K562 (cell line): ENCODE measurements around the gene SLC4A3. TPM values are rescaled to one million over a fixed set of nuclear protein-coding genes. Genes with fewer than 3 reads are reported as not detected.
A peak's percentile ranks its signal among the peaks of the same experiment; 100 is the strongest.

ENCODE experiments used
- ATAC-seq: fragments of 200-7000 bp; cut with Tn5 transposase; 3 replicates; pipeline ENCODE4 v1.9.1; 2020; ENCODE audit warnings: moderate library complexity
- BruUV-seq: library from RNA; stranded (reverse); fragments of 400-500 nt; replicated peaks from 2 replicates; lab custom pipeline; 2021; lab: Mats Ljungman, UMichigan
- CTCF ChIA-PET: fragments of 300-600 bp; formaldehyde crosslinking; extraction: SDS; loops from one replicate; lab custom pipeline; 2021; ENCODE audit warnings: low intra/inter-chr PET ratio; lab: Yijun Ruan, JAX
- POLR2A ChIA-PET: fragments of 300-600, 350-650 bp; sonication (Branson Sonifier 250); formaldehyde crosslinking; extraction: SDS; loops from one replicate; lab custom pipeline; 2021; ENCODE audit warnings: antibody characterized with exemption, inconsistent platforms; lab: Yijun Ruan, JAX
- DNase-seq, 4 experiments: peaks; one replicate each; pipeline versions ENCODE4 v3.0.0 to v3.0.0-alpha.2; 2011 to 2018; ENCODE audit warnings: low spot score in 3 of 4, mixed read lengths in 3 of 4; ENCODE audit errors: extremely low read depth in 1 of 4
- FAIRE-seq: peaks from 2 replicates; lab custom pipeline; 2011; peaks lifted over from hg19 to GRCh38; lab: Jason Lieb, UNC
- H2AFZ ChIP-seq: 2 replicates; pipeline ENCODE4 v1.6.0; 2011; ENCODE audit warnings: low read depth, low read length, control low read depth, inconsistent platforms
- H3K27ac ChIP-seq: fragments of 200-600 bp; 3 replicates; pipeline ENCODE4 v1.8.0; 2011; ENCODE audit warnings: low read depth, mild to moderate bottlenecking, control low read depth, inconsistent platforms, low read length, moderate library complexity, mixed read lengths; ENCODE audit errors: extremely low read depth
- H3K27me3 ChIP-seq, 2 experiments: fragments of 300-600 bp in 1 of 2; 2 replicates in 1 of 2; 3 replicates in 1 of 2; pipeline versions ENCODE4 v1.6.0 to v1.8.0; 2011; ENCODE audit warnings: inconsistent platforms in 2 of 2, low read length in 2 of 2, mild to moderate bottlenecking in 1 of 2, mixed read lengths in 1 of 2, moderate library complexity in 1 of 2; ENCODE audit not compliant: control insufficient read depth in 2 of 2, insufficient read depth in 2 of 2
- H3K36me3 ChIP-seq: fragments of 300-600 bp; 3 replicates; pipeline ENCODE4 v1.8.0; 2011; ENCODE audit warnings: mild to moderate bottlenecking, low read length, inconsistent platforms; ENCODE audit not compliant: control insufficient read depth, insufficient read depth
- H3K4me1 ChIP-seq, 2 experiments: fragments of 200-600 bp in 1 of 2; replicated peaks in 1 of 2; 2 replicates in 1 of 2; 3 replicates in 1 of 2; pipeline versions ENCODE4 v1.5.1 to v1.8.0; 2011; ENCODE audit warnings: inconsistent platforms in 2 of 2, low read length in 2 of 2, mild to moderate bottlenecking in 1 of 2, mixed read lengths in 1 of 2, moderate library complexity in 1 of 2; ENCODE audit not compliant: control insufficient read depth in 2 of 2, insufficient read depth in 2 of 2
- H3K4me2 ChIP-seq: 2 replicates; pipeline ENCODE4 v1.6.1; 2011; ENCODE audit warnings: low read length, control low read depth, inconsistent platforms, mixed read lengths; ENCODE audit not compliant: insufficient read depth
- H3K4me3 ChIP-seq: fragments of 200-600 bp; sonication (generic), shearing (Covaris generic); 2 replicates; pipeline ENCODE4 v1.5.1; 2016; ENCODE audit warnings: control low read depth, inconsistent platforms
- H3K79me2 ChIP-seq: fragments of 200-600 bp; 3 replicates; pipeline ENCODE4 v1.8.0; 2011; ENCODE audit warnings: low read length, inconsistent platforms; ENCODE audit not compliant: control insufficient read depth, insufficient read depth
- H3K9ac ChIP-seq, 2 experiments: 2 replicates each; pipeline versions ENCODE4 v1.6.0 to v1.6.1; 2011; ENCODE audit warnings: low read depth in 2 of 2, low read length in 2 of 2, control low read depth in 1 of 2, inconsistent platforms in 1 of 2, mild to moderate bottlenecking in 1 of 2, mixed read lengths in 1 of 2; ENCODE audit not compliant: insufficient read depth in 1 of 2
- H3K9me1 ChIP-seq: one replicate; pipeline ENCODE4 v1.6.0; 2011; ENCODE audit warnings: inconsistent platforms, mild to moderate bottlenecking, low read length, moderate library complexity; ENCODE audit not compliant: control insufficient read depth, insufficient read depth
- H3K9me3 ChIP-seq: replicated peaks from 2 replicates; pipeline ENCODE4 v1.5.1; 2011; ENCODE audit warnings: low read depth, low read length, inconsistent platforms; ENCODE audit not compliant: control insufficient read depth, insufficient read depth
- H4K20me1 ChIP-seq: replicated peaks from 2 replicates; pipeline ENCODE4 v1.6.1; 2011; ENCODE audit warnings: low read length, inconsistent platforms, mixed read lengths; ENCODE audit not compliant: control insufficient read depth, insufficient read depth
- BCOR ChIP-seq: fragments of 450-650 bp; IDR thresholded peaks from 2 replicates; pipeline ENCODE4 v1.6.1; 2016
- GTF2E2 ChIP-seq: fragments of 200-800 bp; sonication (Bioruptor generic); IDR thresholded peaks from 2 replicates; pipeline ENCODE4 v1.6.1; 2016; ENCODE audit warnings: missing genetic modification characterization, missing compliant biosample characterization
- NR2C2 ChIP-seq, 2 experiments: fragments of 200-800 bp in 1 of 2; sonication (Bioruptor generic) in 1 of 2; sonication (generic) in 1 of 2; formaldehyde crosslinking in 1 of 2; IDR thresholded peaks; 2 replicates each; pipeline versions ENCODE4 v1.6.1 to v1.8.0; 2016 to 2022; ENCODE audit warnings: mild to moderate bottlenecking in 1 of 2, missing compliant biosample characterization in 1 of 2, missing genetic modification characterization in 1 of 2, missing genetic modification reagents in 1 of 2
- POLR2B ChIP-seq: fragments of 450-650 bp; IDR thresholded peaks from 2 replicates; pipeline ENCODE4 v1.6.1; 2018; ENCODE audit warnings: low read depth; ENCODE audit not compliant: partially characterized antibody
- PYGO2 ChIP-seq: fragments of 450-650 bp; IDR thresholded peaks from 2 replicates; pipeline ENCODE4 v1.6.1; 2016; ENCODE audit warnings: mild to moderate bottlenecking, missing genetic modification characterization, moderate library complexity, missing compliant biosample characterization
- RBM25 ChIP-seq: fragments of 200-400 bp; formaldehyde crosslinking; IDR thresholded peaks from 2 replicates; pipeline ENCODE4 v1.6.1; 2018; ENCODE audit warnings: low read length, low read depth, moderate library complexity; ENCODE audit not compliant: severe bottlenecking
- TAF7 ChIP-seq: fragments of 450-650 bp; IDR thresholded peaks from 2 replicates; pipeline ENCODE4 v1.6.1; 2016; ENCODE audit warnings: missing genetic modification characterization, missing compliant biosample characterization
- TBP ChIP-seq: optimal IDR thresholded peaks from 2 replicates; pipeline ENCODE3; 2011; ENCODE audit warnings: low read depth, low read length, improper control_type of control experiment
- ZNF23 ChIP-seq: fragments of 250-450 bp; sonication (Bioruptor Pico); IDR thresholded peaks from 2 replicates; pipeline ENCODE4 v1.4.0; 2020; ENCODE audit warnings: mild to moderate bottlenecking
- ZNF699 ChIP-seq: fragments of 250-450 bp; sonication (Bioruptor Pico); IDR thresholded peaks from 2 replicates; pipeline ENCODE4 v1.8.0; 2021; ENCODE audit warnings: mild to moderate bottlenecking, moderate library complexity; ENCODE audit not compliant: insufficient replicate concordance
- WGBS: fragments of 100-300 bp; shearing (Covaris generic); methylation state at CpG from one replicate; pipeline ENCODE4 v1.1.6; 2016; ENCODE audit warnings: low coverage, mixed read lengths; ENCODE audit not compliant: insufficient coverage; ENCODE audit errors: missing lambda C conversion rate; 5-methylcytosine and 5-hydroxymethylcytosine counted together
- in situ Hi-C: fragments of 300-500 bp; cut with MboI; formaldehyde crosslinking; loops from 4 replicates; pipeline ENCODE4 v1.15.0; 2018; ENCODE audit warnings: inconsistent platforms, mixed read lengths
- intact Hi-C: fragments of 100-400 bp; cut with micrococcal nuclease; formaldehyde crosslinking; loops from 2 replicates; pipeline ENCODE4 v1.14.2; 2022
- polyA plus RNA-seq, 8 experiments: library from polyadenylated mRNA; depleted of rRNA in 4 of 8; stranded (reverse) in 5 of 8; unstranded in 3 of 8; fragments of >200 nt; fragmentation: Nextera tagmentation in 2 of 8; fragmentation: Illumina TruSeq in 1 of 8; extraction: Ambion mirVana in 2 of 8; extraction: Trizol in 1 of 8; gene quantifications; 2 replicates each; pipeline versions ENCODE4 v1.2.1 to v1.2.3, GENCODE V29; 2011 to 2014; ENCODE audit warnings: inconsistent platforms in 1 of 8, missing spikeins in 1 of 8
- total RNA-seq, 7 experiments: library from RNA; depleted of rRNA in 6 of 7; stranded (reverse); fragments of >200 nt in 6 of 7; fragmentation: Illumina TruSeq in 2 of 7; extraction: Trizol in 2 of 7; gene quantifications; 2 replicates each; pipeline versions ENCODE4 v1.2.1 to v1.2.3, GENCODE V29; 2011 to 2021; ENCODE audit warnings: low replicate concordance in 1 of 7
- TF ChIP-seq, protein P1 (sequence below): fragments of 450-650 bp; IDR thresholded peaks from 2 replicates; pipeline ENCODE4 v1.6.1; 2017; ENCODE audit warnings: antibody characterized with exemption, mild to moderate bottlenecking
- TF ChIP-seq, protein P2 (sequence below): fragments of 450-650 bp; IDR thresholded peaks from 2 replicates; pipeline ENCODE4 v1.6.1; 2018; ENCODE audit not compliant: partially characterized antibody

Gene SLC4A3
- total and polyA plus RNA-seq, 9 of the 15 experiments (the other 6 are each of a cell fraction or from before 2014, with no cell fraction given) = 0.04 to 0.31 (median 0.16) TPM; not detected in 5

DNA sequence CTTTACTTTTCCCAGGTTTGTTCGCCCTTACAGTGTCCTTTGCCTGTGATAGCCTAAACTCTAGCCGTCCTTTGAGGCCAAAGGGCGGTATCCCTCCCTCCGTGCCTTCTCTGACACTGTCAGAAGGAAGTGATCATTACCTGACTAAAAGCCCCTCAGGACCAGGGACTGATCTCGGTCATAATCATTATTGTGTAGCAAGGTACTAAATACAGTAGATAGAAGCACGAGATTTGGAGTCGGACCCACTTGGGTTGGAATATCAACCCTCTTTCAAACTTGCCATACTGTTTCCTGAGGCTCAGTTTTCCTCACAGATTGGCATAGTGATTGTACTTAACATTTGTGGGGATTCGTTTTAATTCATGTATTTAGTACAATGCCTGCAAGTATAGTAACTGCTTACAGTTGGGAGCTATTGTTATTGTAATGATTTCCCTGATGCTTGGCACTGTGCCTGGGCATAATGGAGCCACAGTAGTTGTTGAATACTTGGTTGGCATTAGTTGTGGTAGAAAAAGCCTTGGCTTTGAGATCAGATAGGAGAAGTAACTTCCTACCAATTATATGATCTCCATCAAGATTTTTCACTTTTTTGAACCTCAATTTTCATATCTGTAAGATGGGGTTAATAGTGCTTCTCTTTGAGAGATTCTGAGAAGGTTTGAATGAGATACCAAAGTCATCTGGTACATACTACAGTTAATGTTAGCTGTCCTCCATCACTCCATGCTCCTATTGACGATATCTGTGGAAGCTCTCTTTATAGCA lies 28.9 kb upstream of the SLC4A3 start:
- H3K4me1 ChIP-seq = peaks cover 9 to 20% of the 10 kb centered on the region in 2 experiments
- H4K20me1 ChIP-seq = no peaks in the 10 kb centered on the region
- peak overlapping the region; percentile 90 for H3K27ac ChIP-seq
- peak overlapping the region; percentile 90 for H3K4me2 ChIP-seq
- H3K79me2 ChIP-seq = peaks cover 17% of the 10 kb centered on the region
- peak overlapping the region; percentile 53 for H3K4me3 ChIP-seq
- intact Hi-C loops = loop anchor here (5.0 kb wide), 2 partner anchors 36 to 321 kb away; partner anchors contain the start of gene DNAJB2
- no peaks in the 10 kb centered on the region for H3K9me3 ChIP-seq
- peak overlapping the region; percentile 88 to 91 for H3K9ac ChIP-seq
- CTCF ChIA-PET = no interaction called here
- DNase-seq = no peak
- POLR2A ChIA-PET = interaction anchor here (0.5 to 3.2 kb wide), 5 partner anchors 17 to 63 kb away, joined by 3 to 12 read pairs (median 3); partner anchors contain the start of genes INHA and OBSL1
- no peaks in the 10 kb centered on the region; the same call in 2 of the 3 replicates for H3K36me3 ChIP-seq
- H2AFZ ChIP-seq = peak overlapping the region; percentile 95
- H3K27me3 ChIP-seq = no peaks in the 10 kb centered on the region
- BruUV-seq = TSS peak; percentile 75
- no peaks in the 10 kb centered on the region for H3K9me1 ChIP-seq
- in situ Hi-C loops = no loop called here
- FAIRE-seq = no peak
- no peak for ATAC-seq
- 6% methylated on average over 8 of the region's 9 CpGs for WGBS
- TF ChIP-seq RBM25 = peak; percentile 72
- no peak for TF ChIP-seq ZNF23 (CRISPR knock-in tag)
- peak; percentile 53 for TF ChIP-seq TBP
- TF ChIP-seq GTF2E2 (tag) = 0 out of 2 replicates have a peak, but pooled peaks have one; percentile 41
- TF ChIP-seq PYGO2 = 0 out of 2 replicates have a peak, but pooled peaks have one; percentile 28
- no peak for TF ChIP-seq ZNF699 (CRISPR knock-in tag)
- no peak for TF ChIP-seq TAF7
- no peak for TF ChIP-seq NR2C2 (CRISPR knock-in tag; IDR thresholded peaks at IDR 0.05)
- TF ChIP-seq NR2C2 (tag; IDR thresholded peaks at IDR 0.05) = peak; percentile 94
- peak; percentile 28; the same call in 1 of the 2 replicates for TF ChIP-seq BCOR
- TF ChIP-seq, protein P1, sequence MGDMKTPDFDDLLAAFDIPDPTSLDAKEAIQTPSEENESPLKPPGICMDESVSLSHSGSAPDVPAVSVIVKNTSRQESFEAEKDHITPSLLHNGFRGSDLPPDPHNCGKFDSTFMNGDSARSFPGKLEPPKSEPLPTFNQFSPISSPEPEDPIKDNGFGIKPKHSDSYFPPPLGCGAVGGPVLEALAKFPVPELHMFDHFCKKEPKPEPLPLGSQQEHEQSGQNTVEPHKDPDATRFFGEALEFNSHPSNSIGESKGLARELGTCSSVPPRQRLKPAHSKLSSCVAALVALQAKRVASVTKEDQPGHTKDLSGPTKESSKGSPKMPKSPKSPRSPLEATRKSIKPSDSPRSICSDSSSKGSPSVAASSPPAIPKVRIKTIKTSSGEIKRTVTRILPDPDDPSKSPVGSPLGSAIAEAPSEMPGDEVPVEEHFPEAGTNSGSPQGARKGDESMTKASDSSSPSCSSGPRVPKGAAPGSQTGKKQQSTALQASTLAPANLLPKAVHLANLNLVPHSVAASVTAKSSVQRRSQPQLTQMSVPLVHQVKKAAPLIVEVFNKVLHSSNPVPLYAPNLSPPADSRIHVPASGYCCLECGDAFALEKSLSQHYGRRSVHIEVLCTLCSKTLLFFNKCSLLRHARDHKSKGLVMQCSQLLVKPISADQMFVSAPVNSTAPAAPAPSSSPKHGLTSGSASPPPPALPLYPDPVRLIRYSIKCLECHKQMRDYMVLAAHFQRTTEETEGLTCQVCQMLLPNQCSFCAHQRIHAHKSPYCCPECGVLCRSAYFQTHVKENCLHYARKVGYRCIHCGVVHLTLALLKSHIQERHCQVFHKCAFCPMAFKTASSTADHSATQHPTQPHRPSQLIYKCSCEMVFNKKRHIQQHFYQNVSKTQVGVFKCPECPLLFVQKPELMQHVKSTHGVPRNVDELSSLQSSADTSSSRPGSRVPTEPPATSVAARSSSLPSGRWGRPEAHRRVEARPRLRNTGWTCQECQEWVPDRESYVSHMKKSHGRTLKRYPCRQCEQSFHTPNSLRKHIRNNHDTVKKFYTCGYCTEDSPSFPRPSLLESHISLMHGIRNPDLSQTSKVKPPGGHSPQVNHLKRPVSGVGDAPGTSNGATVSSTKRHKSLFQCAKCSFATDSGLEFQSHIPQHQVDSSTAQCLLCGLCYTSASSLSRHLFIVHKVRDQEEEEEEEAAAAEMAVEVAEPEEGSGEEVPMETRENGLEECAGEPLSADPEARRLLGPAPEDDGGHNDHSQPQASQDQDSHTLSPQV = peak; percentile 55; the same call in 1 of the 2 replicates
- peak; percentile 21 for TF ChIP-seq POLR2B
- TF ChIP-seq, protein P2, sequence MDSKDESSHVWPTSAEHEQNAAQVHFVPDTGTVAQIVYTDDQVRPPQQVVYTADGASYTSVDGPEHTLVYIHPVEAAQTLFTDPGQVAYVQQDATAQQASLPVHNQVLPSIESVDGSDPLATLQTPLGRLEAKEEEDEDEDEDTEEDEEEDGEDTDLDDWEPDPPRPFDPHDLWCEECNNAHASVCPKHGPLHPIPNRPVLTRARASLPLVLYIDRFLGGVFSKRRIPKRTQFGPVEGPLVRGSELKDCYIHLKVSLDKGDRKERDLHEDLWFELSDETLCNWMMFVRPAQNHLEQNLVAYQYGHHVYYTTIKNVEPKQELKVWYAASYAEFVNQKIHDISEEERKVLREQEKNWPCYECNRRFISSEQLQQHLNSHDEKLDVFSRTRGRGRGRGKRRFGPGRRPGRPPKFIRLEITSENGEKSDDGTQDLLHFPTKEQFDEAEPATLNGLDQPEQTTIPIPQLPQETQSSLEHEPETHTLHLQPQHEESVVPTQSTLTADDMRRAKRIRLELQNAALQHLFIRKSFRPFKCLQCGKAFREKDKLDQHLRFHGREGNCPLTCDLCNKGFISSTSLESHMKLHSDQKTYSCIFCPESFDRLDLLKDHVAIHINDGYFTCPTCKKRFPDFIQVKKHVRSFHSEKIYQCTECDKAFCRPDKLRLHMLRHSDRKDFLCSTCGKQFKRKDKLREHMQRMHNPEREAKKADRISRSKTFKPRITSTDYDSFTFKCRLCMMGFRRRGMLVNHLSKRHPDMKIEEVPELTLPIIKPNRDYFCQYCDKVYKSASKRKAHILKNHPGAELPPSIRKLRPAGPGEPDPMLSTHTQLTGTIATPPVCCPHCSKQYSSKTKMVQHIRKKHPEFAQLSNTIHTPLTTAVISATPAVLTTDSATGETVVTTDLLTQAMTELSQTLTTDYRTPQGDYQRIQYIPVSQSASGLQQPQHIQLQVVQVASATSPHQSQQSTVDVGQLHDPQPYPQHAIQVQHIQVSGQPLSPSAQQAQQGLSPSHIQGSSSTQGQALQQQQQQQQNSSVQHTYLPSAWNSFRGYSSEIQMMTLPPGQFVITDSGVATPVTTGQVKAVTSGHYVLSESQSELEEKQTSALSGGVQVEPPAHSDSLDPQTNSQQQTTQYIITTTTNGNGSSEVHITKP = peak; percentile 76
